MM.1S (cell line): ENCODE results near the gene ADAM23.

Experiments
- DNase-seq: peaks from one replicate; pipeline ENCODE4 v3.0.0-alpha.2; 2015
- H2AFZ ChIP-seq: fragments of 300-600 bp; sonication (generic); 2 replicates; pipeline ENCODE4 v1.6.0; 2016; ENCODE audit warnings: antibody characterized with exemption, low read length
- H3F3A ChIP-seq: fragments of 300-600 bp; sonication (generic); 2 replicates; pipeline ENCODE4 v1.6.1; 2016; ENCODE audit warnings: mild to moderate bottlenecking, antibody characterized with exemption, low read length, moderate library complexity, mixed read lengths; ENCODE audit not compliant: insufficient read depth
- H3K27ac ChIP-seq: fragments of 300-600 bp; sonication (generic); 2 replicates; pipeline ENCODE4 v1.5.1; 2016; ENCODE audit warnings: mild to moderate bottlenecking, low read length
- H3K27me3 ChIP-seq: fragments of 300-600 bp; sonication (generic); replicated peaks from 2 replicates; pipeline ENCODE4 v1.6.0; 2016; ENCODE audit warnings: low read length; ENCODE audit not compliant: insufficient read depth
- H3K36me3 ChIP-seq: fragments of 300-600 bp; sonication (generic); replicated peaks from 2 replicates; pipeline ENCODE4 v1.6.1; 2016; ENCODE audit warnings: mild to moderate bottlenecking, low read length, mixed read lengths; ENCODE audit not compliant: insufficient read depth
- H3K4me1 ChIP-seq: fragments of 300-600 bp; sonication (generic); 2 replicates; pipeline ENCODE4 v1.6.1; 2016; ENCODE audit warnings: low read length, mixed read lengths
- H3K4me2 ChIP-seq: fragments of 300-600 bp; sonication (generic); 2 replicates; pipeline ENCODE4 v1.6.0; 2016; ENCODE audit warnings: low read depth, low read length
- H3K4me3 ChIP-seq: fragments of 300-600 bp; sonication (generic); 2 replicates; pipeline ENCODE4 v1.5.1; 2016; ENCODE audit warnings: low read length, mixed read lengths
- H3K79me2 ChIP-seq: fragments of 300-600 bp; sonication (generic); 2 replicates; pipeline ENCODE4 v1.6.1; 2016; ENCODE audit warnings: mixed run types, low read length, mixed read lengths
- H3K9ac ChIP-seq: fragments of 300-600 bp; sonication (generic); 2 replicates; pipeline ENCODE4 v1.6.1; 2016; ENCODE audit warnings: low read length, mixed read lengths
- H3K9me2 ChIP-seq: fragments of 300-600 bp; sonication (generic); replicated peaks from 2 replicates; pipeline ENCODE4 v1.6.1; 2016; ENCODE audit warnings: mild to moderate bottlenecking, low read length, mixed read lengths; ENCODE audit not compliant: insufficient read depth
- H3K9me3 ChIP-seq: fragments of 300-600 bp; sonication (generic); replicated peaks from 2 replicates; pipeline ENCODE4 v1.6.1; 2016; ENCODE audit warnings: mild to moderate bottlenecking, low read length, mixed read lengths; ENCODE audit not compliant: insufficient read depth
- H4K20me1 ChIP-seq: fragments of 300-600 bp; sonication (generic); 2 replicates; pipeline ENCODE4 v1.6.1; 2016; ENCODE audit warnings: mild to moderate bottlenecking, low read length, moderate library complexity, mixed read lengths; ENCODE audit not compliant: insufficient read depth
- CTCF ChIP-seq: fragments of 300-600 bp; sonication (generic); IDR thresholded peaks from 2 replicates; pipeline ENCODE4 v1.5.1; 2016; ENCODE audit warnings: antibody characterized with exemption, low read length, mixed read lengths
- EZH2 ChIP-seq: fragments of 300-600 bp; sonication (generic); optimal IDR thresholded peaks from 2 replicates; pipeline ENCODE3; 2017; ENCODE audit warnings: low read depth, mild to moderate bottlenecking, antibody characterized with exemption, low read length, mixed read lengths
- EZH2phosphoT487 ChIP-seq: fragments of 300-600 bp; sonication (generic); IDR thresholded peaks from 2 replicates; pipeline ENCODE4 v1.6.1; 2018; ENCODE audit warnings: antibody characterized with exemption, low read length

The ADAM23 gene

GRCh38 chr2:206477296-206477695 lies 34.0 kb downstream of the ADAM23 start:
- Histone ChIP-seq H3K36me3 (no peaks in the 10 kb centered on the region), H3K79me2 (no peaks in the 10 kb centered on the region), H2AFZ (no peak overlapping the region), H3K4me3 (no peak overlapping the region), H4K20me1 (no peaks in the 10 kb centered on the region), H3K9ac (no peak overlapping the region), H3K4me1 (peaks cover 9% of the 10 kb centered on the region), H3K27me3 (no peaks in the 10 kb centered on the region), H3K27ac (no peak overlapping the region), H3K4me2 (no peak overlapping the region), H3K9me3 (no peaks in the 10 kb centered on the region), H3K9me2 (no peaks in the 10 kb centered on the region), H3F3A (peaks cover 5% of the 10 kb centered on the region; the same call in 1 of the 2 replicates)
- TF ChIP-seq CTCF: no peak
- no peak for TF ChIP-seq EZH2
- no peak for TF ChIP-seq EZH2phosphoT487
- no peak for DNase-seq

- Histone ChIP-seq H3K36me3 (no peaks in the 10 kb centered on the region), H3F3A (peaks cover 5% of the 10 kb centered on the region; the same call in 1 of the 2 replicates), H3K79me2 (no peaks in the 10 kb centered on the region), H3K27me3 (no peaks in the 10 kb centered on the region), H3K4me2 (no peak overlapping the region), H3K4me1 (peaks cover 14% of the 10 kb centered on the region), H2AFZ (no peak overlapping the region), H3K9me3 (no peaks in the 10 kb centered on the region), H3K27ac (no peak overlapping the region), H4K20me1 (no peaks in the 10 kb centered on the region), H3K9me2 (no peaks in the 10 kb centered on the region), H3K4me3 (no peak overlapping the region), H3K9ac (no peak overlapping the region)
- no peak for TF ChIP-seq EZH2
- no peak for DNase-seq
Observed at GRCh38 chr2:206478340-206478739, 35.0 kb downstream of the ADAM23 start.

GRCh38 chr2:206480161-206480560 lies 36.8 kb downstream of the ADAM23 start:
- TF ChIP-seq EZH2phosphoT487 (no peak), CTCF (no peak), EZH2 (no peak)
- H3K9me3 ChIP-seq: no peaks in the 10 kb centered on the region
- no peaks in the 10 kb centered on the region for H3K36me3 ChIP-seq
- H3K9me2 ChIP-seq: no peaks in the 10 kb centered on the region
- no peaks in the 10 kb centered on the region for H4K20me1 ChIP-seq
- no peak overlapping the region for H2AFZ ChIP-seq
- H3K27me3 ChIP-seq: no peaks in the 10 kb centered on the region
- H3K79me2 ChIP-seq: no peaks in the 10 kb centered on the region
- H3F3A ChIP-seq: peaks cover 5% of the 10 kb centered on the region; the same call in 1 of the 2 replicates
- no peak overlapping the region for H3K27ac ChIP-seq
- H3K4me1 ChIP-seq: peaks cover 14% of the 10 kb centered on the region
- DNase-seq: no peak
- no peak overlapping the region for H3K9ac ChIP-seq
- no peak overlapping the region for H3K4me3 ChIP-seq
- H3K4me2 ChIP-seq: no peak overlapping the region

- TF ChIP-seq EZH2 (no peak), EZH2phosphoT487 (no peak), CTCF (no peak)
Observed at GRCh38 chr2:206480620-206481019, 37.3 kb downstream of the ADAM23 start.

More at GRCh38 chr2:206480620-206481019, 37.3 kb downstream of the ADAM23 start:
- no peaks in the 10 kb centered on the region for H3K79me2 ChIP-seq
- H3K36me3 ChIP-seq: no peaks in the 10 kb centered on the region
- no peaks in the 10 kb centered on the region for H4K20me1 ChIP-seq
- H3K4me1 ChIP-seq: peaks cover 14% of the 10 kb centered on the region
- no peaks in the 10 kb centered on the region for H3K9me2 ChIP-seq
- no peak overlapping the region for H3K4me3 ChIP-seq
- peaks cover 5% of the 10 kb centered on the region; the same call in 1 of the 2 replicates for H3F3A ChIP-seq
- no peak overlapping the region for H3K9ac ChIP-seq
- no peak for DNase-seq
- no peak overlapping the region for H3K4me2 ChIP-seq
- H3K27me3 ChIP-seq: no peaks in the 10 kb centered on the region
- H3K27ac ChIP-seq: no peak overlapping the region
- H2AFZ ChIP-seq: no peak overlapping the region
- no peaks in the 10 kb centered on the region for H3K9me3 ChIP-seq
